GM18909 (cell line): ENCODE measurements around the gene PLAAT3.
"Not testable (repeated sequence)": the region's sequence is repeated elsewhere in the genome, so short reads cannot be mapped to it uniquely, and the experiment has no call there.

Source experiments
- ATAC-seq: cut with Tn5 transposase; IDR thresholded peaks from one replicate; pipeline ENCODE4 v1.9.1; 2021; ENCODE audit warnings: mild to moderate bottlenecking; ENCODE audit not compliant: unreplicated experiment, poor library complexity

The PLAAT3 gene

GRCh38 chr11:63548178-63548577 is 66.1 kb downstream of the PLAAT3 start:
- no peak for ATAC-seq

DNA sequence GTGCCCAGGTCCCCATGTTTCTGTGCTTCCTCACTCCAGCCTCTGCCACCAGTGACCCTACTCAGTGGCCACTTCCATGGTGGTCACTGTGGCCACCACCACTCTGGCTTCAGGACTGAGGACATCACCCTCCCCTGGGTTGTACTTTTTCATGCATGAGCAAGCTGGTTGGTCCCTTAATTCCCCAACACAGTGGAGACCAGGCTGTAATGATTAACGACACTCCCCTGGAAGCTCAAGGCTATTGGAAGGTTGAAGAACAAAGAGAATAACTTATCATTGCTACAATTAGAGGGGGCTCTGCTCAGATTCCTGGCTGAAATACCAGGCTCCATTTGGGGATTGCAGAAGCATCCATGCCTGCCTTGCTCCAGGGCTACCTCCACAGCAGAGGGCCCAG is 67.2 kb downstream of the PLAAT3 start:
- ATAC-seq, result no peak

GRCh38 chr11:63543711-63544110 is 70.5 kb downstream of the PLAAT3 start:
- no peak for ATAC-seq

DNA sequence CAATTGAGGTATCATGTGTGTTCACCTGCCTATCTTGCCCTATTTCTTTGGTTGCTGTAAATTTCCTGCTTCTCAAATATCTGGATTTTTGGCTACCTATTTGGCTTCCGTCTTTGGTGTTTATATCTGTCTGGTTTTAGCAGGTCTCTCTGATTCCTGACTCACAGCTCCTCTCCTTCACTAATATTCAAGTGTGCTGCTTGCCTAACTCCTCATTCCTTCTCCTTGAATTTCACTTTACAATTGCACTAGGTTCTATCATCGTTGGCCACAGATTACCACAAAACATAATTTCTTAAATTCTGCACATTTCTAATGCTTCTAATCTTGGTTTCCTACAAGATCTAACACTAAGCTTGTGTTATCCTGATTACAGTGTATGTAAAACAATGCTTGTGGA is 71.7 kb downstream of the PLAAT3 start:
- ATAC-seq, result not testable (repeated sequence)

- no peak for ATAC-seq
Measured at GRCh38 chr11:63537293-63538101, 76.7 kb downstream of the PLAAT3 start.

DNA sequence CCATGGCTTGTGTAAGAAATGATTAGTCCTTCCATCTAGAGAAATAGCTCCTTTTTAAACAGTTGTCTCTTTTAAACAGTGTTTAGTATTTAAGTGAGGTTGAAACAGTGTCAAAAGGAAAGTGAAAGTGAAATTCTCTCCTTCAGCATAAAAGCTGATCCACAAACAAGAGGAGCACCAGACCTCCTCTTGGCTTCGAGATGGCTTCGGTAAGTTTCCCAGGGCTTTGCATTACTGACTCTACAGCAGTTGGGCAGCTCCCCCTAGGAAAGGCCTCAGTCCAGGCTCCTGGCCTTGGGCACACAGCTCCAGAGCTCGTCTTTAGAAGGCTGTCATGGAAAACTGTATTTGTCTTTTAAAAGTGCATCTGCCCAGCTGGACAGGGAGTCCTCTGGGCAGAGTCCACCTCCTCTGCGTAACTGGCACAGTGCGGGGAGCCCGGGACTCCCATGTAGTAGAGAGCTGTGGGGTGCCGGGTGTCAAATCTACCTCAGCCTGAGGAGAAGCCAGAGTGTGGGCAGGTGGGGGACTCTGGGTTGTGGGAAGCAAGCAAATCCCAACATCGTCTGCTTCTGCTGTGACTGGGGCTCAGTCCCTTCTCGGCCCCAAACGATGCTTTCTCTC is 77.5 kb downstream of the PLAAT3 start, which contains the start of gene PLAAT4:
Gene PLAAT4, plus strand, starts transcription at position 140 of the 624 bp plus-strand sequence. Its CDS starts 61 bp downstream, at position 201.
- ATAC-seq, result no peak

DNA sequence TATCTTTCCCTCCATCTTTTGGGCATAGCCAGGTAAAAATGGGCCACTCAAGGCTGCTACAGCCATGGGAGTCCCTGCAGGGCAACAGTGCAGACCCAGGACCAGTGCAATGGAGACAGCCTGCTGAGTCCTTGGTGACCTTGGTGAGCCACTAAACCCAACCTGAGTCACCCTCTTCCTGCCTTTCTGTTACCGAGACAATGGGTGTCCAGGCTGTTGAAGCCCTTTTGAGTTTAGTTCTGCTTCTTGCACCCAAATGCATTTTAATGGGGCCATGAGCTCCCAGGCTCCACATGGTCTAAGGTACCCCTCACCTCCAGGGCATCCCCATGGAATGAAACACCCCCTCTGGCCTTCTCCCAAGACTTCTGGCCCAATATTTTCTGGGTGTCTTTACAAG is 78.5 kb downstream of the PLAAT3 start:
- ATAC-seq, result no peak

DNA sequence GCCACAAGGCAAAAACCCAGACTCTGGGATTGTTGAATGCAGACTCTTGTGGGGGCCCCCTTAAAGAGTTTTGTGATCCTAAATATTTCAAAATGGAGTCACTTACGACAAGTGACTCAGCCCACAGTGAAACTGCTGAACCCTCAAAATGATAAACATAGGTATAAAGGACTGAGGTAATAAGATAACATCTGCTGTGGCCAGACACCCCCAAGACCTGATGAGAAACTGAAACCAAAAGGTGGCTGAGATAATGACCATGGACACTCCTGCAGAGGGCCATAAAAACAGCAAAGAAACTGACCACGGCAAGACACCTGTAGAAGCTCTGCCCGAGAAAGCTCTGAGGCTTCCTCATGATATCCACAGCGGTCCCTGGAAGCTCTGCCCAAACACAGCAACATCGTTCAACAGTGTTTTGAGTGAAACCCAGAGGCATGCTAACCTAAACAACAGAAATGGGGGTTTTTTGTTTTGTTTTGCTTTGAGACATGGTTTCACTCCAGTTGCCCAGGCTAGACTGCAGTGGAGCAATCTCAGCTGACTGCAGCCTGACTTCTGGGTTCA is 79.3 kb downstream of the PLAAT3 start:
- peak; percentile 44 for ATAC-seq

GRCh38 chr11:63534076-63534475 is 80.2 kb downstream of the PLAAT3 start:
- no peak for ATAC-seq

GRCh38 chr11:63532799-63533475 is 81.3 kb downstream of the PLAAT3 start:
- no peak for ATAC-seq

GRCh38 chr11:63532117-63532516 is 82.1 kb downstream of the PLAAT3 start:
- no peak for ATAC-seq

DNA sequence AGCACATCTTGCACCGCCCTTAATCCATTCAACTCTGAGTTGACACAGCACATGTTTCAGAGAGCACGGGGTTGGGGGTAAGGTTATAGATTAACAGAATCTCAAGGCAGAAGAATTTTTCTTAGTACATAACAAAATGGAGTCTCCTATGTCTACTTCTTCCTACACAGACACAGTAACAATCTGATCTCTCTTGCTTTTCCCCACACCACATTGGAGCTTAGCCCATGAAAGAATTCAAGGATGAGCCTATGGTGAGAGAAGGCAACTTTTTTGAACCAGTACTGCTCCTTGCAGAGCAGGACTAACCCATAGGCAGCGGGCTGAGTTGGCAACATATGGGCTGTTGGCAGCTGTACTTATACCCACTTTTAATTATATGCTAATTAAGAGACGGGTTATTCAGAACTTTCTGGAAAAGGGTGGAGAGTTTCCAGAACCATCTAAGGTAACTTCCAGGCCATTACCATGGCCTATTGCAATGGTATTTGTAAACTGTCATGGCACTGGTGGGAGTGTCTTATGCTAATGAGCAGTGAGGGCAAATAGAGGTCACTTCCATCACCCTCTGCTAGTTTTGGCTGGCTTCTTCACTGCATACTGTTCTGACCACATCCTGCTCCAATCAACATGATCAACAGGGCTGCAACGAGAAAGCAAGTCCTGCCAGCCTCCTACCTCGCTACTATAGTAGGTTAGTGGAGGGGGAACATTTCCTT is 83.0 kb downstream of the PLAAT3 start:
- peak; percentile 86 for ATAC-seq

DNA sequence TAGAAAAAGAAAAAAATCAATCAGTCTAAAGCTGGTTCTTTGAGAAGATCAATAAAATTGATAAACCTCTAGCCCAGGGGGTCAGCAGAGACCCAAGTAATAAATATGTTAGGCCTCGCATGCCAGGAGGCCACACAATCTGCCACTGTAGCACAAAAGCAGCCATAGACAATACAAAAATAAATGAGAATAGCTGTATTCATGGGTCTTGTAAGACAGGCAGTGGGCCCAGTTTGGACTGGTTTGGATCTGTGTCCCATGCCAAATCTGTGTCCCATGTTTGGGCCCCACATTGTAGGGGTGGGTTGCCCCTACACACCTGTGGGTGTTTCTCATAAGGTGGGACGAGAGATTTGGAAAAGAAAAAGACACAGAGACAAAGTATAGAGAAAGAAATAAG is 84.2 kb downstream of the PLAAT3 start:
- no peak for ATAC-seq

- not testable (repeated sequence) for ATAC-seq
Measured at GRCh38 chr11:63529373-63529772, 84.9 kb downstream of the PLAAT3 start.

DNA sequence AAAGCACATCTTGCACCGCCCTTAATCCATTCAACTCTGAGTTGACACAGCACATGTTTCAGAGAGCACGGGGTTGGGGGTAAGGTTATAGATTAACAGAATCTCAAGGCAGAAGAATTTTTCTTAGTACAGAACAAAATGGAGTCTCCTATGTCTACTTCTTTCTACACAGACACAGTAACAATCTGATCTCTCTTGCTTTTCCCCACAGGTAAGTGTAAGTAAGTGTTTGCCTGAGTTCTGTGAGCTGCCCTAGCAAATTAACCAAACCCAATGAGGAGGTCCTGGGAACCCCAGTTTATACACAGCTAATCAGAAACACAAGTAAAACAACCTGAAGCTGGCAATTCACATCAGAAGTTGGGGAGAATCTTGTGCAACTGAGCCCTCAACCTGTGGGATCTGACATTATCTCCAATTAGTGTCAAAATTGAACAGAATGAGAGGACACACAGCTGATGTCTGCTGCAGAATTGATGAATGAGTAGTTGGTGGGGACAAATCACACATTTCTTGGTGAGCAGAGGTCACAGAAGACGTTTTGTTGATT is 85.4 kb downstream of the PLAAT3 start:
- not testable (repeated sequence) for ATAC-seq

DNA sequence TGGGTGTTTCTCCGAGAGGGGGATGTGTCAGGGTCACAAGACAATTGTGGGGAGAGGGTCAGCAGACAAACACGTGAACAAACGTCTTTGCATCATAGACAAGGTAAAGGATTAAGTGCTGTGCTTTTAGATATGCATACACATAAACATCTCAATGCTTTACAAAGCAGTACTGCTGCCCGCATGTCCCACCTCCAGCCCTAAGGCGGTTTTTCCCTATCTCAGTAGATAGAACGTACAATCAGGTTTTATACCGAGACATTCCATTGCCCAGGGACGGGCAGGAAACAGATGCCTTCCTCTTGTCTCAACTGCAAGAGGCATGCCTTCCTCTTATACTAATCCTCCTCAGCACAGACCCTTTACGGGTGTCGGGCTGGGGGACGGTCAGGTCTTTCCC is 86.1 kb downstream of the PLAAT3 start:
- not testable (repeated sequence) for ATAC-seq

DNA sequence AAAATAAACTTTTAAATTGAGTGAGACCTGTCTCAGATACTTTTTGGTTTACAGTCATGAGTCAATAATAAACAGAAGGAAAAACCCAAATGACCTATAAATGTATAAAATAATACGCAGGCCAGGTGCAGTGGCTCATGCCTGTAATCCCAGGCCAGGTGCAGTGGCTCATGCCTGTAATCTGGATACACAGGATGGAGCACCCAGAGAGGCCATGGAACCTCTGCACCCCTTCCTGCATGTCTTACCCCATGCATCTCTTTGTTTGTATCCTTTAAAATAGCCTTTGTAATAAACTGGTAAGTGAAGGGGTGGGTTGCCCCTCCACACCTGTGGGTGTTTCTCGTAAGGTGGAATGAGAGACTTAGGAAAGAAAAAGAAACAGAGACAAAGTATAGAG is 86.6 kb downstream of the PLAAT3 start:
- no peak for ATAC-seq
